K562 (cell line): ENCODE data around the gene MYMX. TPM values are rescaled to one million over a fixed set of nuclear protein-coding genes. Genes with fewer than 3 reads are reported as not detected.

Experiments used
- GTF2E2 ChIP-seq: fragments of 200-800 bp; sonication (Bioruptor generic); IDR thresholded peaks from 2 replicates; pipeline ENCODE4 v1.6.1; 2016; ENCODE audit warnings: missing genetic modification characterization, missing compliant biosample characterization
- ILK ChIP-seq: fragments of 450-650 bp; IDR thresholded peaks from 2 replicates; pipeline ENCODE4 v1.6.1; 2016; ENCODE audit warnings: missing genetic modification characterization, low read depth, mild to moderate bottlenecking, missing compliant biosample characterization, moderate library complexity, borderline replicate concordance
- MEF2A ChIP-seq: IDR thresholded peaks from 2 replicates; pipeline ENCODE4 v1.6.1; 2011; ENCODE audit warnings: low read depth, mild to moderate bottlenecking, low read length, moderate library complexity; ENCODE audit not compliant: control insufficient read depth
- NFE2 ChIP-seq: IDR thresholded peaks from 2 replicates; pipeline ENCODE4 v1.6.1; 2014; ENCODE audit warnings: antibody characterized with exemption, low read depth
- PHB ChIP-seq: fragments of 250-450 bp; sonication (Bioruptor Pico); IDR thresholded peaks from 2 replicates; pipeline ENCODE4 v1.5.0; 2021
- SREBF1 ChIP-seq: fragments of 150-350 bp; IDR thresholded peaks from 2 replicates; pipeline ENCODE4 v1.6.1; 2014; ENCODE audit warnings: antibody characterized with exemption, low read depth, low read length, borderline replicate concordance
- SRSF3 ChIP-seq: fragments of 200-400 bp; formaldehyde crosslinking; IDR thresholded peaks from 2 replicates; pipeline ENCODE4 v1.6.1; 2016; ENCODE audit warnings: mild to moderate bottlenecking, low read length, moderate library complexity; ENCODE audit not compliant: insufficient read depth
- ZNF780A ChIP-seq: fragments of 250-450 bp; sonication (Bioruptor Pico); IDR thresholded peaks from 2 replicates; pipeline ENCODE4 v1.5.0; 2021; ENCODE audit warnings: mild to moderate bottlenecking
- polyA plus RNA-seq, 8 experiments: library from polyadenylated mRNA; depleted of rRNA in 4 of 8; stranded (reverse) in 5 of 8; unstranded in 3 of 8; fragments of >200 nt; fragmentation: Nextera tagmentation in 2 of 8; fragmentation: Illumina TruSeq in 1 of 8; extraction: Ambion mirVana in 2 of 8; extraction: Trizol in 1 of 8; gene quantifications; 2 replicates each; pipeline versions ENCODE4 v1.2.1 to v1.2.3, GENCODE V29; 2011 to 2014; ENCODE audit warnings: inconsistent platforms in 1 of 8, missing spikeins in 1 of 8
- total RNA-seq, 7 experiments: library from RNA; depleted of rRNA in 6 of 7; stranded (reverse); fragments of >200 nt in 6 of 7; fragmentation: Illumina TruSeq in 2 of 7; extraction: Trizol in 2 of 7; gene quantifications; 2 replicates each; pipeline versions ENCODE4 v1.2.1 to v1.2.3, GENCODE V29; 2011 to 2021; ENCODE audit warnings: low replicate concordance in 1 of 7
- TF ChIP-seq, protein P1 (sequence below): sonication (generic); formaldehyde crosslinking; IDR thresholded peaks from 2 replicates; pipeline ENCODE4 v1.8.0; 2023; ENCODE audit warnings: mild to moderate bottlenecking, missing genetic modification reagents
- TF ChIP-seq, protein P2 (sequence below): IDR thresholded peaks from 2 replicates; pipeline ENCODE4 v1.6.1; 2014; ENCODE audit warnings: antibody characterized with exemption
- TF ChIP-seq, protein P3 (sequence below), 2 experiments: fragments of 450-650 bp in 1 of 2; sonication (generic) in 1 of 2; formaldehyde crosslinking in 1 of 2; IDR thresholded peaks; 2 replicates each; pipeline versions ENCODE4 v1.7.1 to v1.9.0; 2016 to 2022; ENCODE audit warnings: inconsistent platforms in 1 of 2, mild to moderate bottlenecking in 1 of 2, missing genetic modification reagents in 1 of 2

Gene MYMX
- total and polyA plus RNA-seq, 9 of the 15 experiments (the other 6 are each of a cell fraction or from before 2014, with no cell fraction given): 0.12 TPM; not detected in 8

DNA sequence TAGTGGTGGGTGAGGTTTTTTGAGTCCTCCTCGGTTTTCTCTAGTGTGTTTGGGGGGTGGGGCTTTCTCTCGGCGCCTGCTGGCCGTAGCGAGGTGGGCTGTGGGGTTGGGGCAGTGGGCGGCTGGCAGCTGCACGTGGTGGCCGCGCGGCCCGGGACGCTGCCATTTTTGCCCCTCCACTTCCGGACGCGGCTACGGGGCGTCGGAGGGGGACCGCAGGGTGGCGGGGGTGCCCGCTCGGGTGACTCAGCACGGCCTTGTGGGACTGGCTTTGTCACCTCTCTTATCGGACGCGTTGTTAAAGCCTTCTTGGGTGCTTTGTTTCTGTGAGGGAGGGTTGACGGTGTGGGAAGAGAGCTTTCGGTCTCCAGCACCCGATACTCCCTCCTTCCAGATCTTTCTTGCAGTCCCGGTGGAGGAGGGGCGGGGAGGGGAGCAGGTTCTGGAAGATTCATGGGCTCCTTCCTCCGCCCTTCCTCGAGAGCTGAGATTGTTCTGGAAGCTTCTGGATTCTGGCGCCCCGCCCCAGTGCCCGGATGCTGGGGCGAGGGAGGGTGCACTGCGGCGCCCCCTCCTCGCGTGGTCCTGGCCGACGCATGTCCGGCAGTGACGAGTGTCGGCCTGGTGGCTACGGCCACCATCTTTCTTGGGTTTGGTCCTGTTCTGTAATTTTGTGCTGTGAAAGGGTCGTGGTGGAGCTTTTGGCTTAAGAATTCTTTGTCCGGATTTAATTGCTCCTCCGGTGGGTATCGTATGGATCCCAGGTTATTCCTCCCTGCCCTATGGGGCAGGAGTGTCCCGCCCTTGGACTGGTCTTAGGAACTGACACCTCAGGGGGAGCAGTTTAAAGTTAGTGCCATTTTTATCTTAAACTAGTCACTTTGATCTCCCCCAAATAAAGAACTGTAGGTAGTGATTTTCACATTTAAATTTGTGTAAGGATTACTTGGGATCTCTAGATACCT lies 30.9 kb downstream of the MYMX start (continued):
- TF ChIP-seq, protein P1, sequence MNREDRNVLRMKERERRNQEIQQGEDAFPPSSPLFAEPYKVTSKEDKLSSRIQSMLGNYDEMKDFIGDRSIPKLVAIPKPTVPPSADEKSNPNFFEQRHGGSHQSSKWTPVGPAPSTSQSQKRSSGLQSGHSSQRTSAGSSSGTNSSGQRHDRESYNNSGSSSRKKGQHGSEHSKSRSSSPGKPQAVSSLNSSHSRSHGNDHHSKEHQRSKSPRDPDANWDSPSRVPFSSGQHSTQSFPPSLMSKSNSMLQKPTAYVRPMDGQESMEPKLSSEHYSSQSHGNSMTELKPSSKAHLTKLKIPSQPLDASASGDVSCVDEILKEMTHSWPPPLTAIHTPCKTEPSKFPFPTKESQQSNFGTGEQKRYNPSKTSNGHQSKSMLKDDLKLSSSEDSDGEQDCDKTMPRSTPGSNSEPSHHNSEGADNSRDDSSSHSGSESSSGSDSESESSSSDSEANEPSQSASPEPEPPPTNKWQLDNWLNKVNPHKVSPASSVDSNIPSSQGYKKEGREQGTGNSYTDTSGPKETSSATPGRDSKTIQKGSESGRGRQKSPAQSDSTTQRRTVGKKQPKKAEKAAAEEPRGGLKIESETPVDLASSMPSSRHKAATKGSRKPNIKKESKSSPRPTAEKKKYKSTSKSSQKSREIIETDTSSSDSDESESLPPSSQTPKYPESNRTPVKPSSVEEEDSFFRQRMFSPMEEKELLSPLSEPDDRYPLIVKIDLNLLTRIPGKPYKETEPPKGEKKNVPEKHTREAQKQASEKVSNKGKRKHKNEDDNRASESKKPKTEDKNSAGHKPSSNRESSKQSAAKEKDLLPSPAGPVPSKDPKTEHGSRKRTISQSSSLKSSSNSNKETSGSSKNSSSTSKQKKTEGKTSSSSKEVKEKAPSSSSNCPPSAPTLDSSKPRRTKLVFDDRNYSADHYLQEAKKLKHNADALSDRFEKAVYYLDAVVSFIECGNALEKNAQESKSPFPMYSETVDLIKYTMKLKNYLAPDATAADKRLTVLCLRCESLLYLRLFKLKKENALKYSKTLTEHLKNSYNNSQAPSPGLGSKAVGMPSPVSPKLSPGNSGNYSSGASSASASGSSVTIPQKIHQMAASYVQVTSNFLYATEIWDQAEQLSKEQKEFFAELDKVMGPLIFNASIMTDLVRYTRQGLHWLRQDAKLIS: peak; percentile 98
- TF ChIP-seq, protein P2, sequence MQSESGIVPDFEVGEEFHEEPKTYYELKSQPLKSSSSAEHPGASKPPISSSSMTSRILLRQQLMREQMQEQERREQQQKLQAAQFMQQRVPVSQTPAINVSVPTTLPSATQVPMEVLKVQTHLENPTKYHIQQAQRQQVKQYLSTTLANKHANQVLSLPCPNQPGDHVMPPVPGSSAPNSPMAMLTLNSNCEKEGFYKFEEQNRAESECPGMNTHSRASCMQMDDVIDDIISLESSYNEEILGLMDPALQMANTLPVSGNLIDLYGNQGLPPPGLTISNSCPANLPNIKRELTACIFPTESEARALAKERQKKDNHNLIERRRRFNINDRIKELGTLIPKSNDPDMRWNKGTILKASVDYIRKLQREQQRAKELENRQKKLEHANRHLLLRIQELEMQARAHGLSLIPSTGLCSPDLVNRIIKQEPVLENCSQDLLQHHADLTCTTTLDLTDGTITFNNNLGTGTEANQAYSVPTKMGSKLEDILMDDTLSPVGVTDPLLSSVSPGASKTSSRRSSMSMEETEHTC: no peak
- TF ChIP-seq MEF2A (no peak), PHB (CRISPR knock-in tag) (peak; percentile 71), SREBF1 (no peak; the same call in 1 of the 2 replicates), ILK (tag) (no peak), SRSF3 (no peak), NFE2 (peak; percentile 99), GTF2E2 (tag) (peak; percentile 91; the same call in 1 of the 2 replicates), ZNF780A (CRISPR knock-in tag) (no peak)
- TF ChIP-seq, protein P3, sequence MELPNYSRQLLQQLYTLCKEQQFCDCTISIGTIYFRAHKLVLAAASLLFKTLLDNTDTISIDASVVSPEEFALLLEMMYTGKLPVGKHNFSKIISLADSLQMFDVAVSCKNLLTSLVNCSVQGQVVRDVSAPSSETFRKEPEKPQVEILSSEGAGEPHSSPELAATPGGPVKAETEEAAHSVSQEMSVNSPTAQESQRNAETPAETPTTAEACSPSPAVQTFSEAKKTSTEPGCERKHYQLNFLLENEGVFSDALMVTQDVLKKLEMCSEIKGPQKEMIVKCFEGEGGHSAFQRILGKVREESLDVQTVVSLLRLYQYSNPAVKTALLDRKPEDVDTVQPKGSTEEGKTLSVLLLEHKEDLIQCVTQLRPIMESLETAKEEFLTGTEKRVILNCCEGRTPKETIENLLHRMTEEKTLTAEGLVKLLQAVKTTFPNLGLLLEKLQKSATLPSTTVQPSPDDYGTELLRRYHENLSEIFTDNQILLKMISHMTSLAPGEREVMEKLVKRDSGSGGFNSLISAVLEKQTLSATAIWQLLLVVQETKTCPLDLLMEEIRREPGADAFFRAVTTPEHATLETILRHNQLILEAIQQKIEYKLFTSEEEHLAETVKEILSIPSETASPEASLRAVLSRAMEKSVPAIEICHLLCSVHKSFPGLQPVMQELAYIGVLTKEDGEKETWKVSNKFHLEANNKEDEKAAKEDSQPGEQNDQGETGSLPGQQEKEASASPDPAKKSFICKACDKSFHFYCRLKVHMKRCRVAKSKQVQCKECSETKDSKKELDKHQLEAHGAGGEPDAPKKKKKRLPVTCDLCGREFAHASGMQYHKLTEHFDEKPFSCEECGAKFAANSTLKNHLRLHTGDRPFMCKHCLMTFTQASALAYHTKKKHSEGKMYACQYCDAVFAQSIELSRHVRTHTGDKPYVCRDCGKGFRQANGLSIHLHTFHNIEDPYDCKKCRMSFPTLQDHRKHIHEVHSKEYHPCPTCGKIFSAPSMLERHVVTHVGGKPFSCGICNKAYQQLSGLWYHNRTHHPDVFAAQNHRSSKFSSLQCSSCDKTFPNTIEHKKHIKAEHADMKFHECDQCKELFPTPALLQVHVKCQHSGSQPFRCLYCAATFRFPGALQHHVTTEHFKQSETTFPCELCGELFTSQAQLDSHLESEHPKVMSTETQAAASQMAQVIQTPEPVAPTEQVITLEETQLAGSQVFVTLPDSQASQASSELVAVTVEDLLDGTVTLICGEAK (IDR thresholded peaks at IDR 0.05): peak; percentile 59; the same call in 1 of the 2 replicates
- TF ChIP-seq, protein P3 (CRISPR knock-in tag; IDR thresholded peaks at IDR 0.05): peak; percentile 8; the same call in 1 of the 2 replicates
